WTC11 (cell line): ENCODE data around the gene RBBP4. TPM values are rescaled to one million over a fixed set of nuclear protein-coding genes. Genes with fewer than 3 reads are reported as not detected.

Experiments used
- ATAC-seq: fragments of 200-7000 bp; cut with Tn5 transposase; 2 replicates; pipeline ENCODE4 v1.10.0; 2021; ENCODE audit warnings: mild to moderate bottlenecking, moderate library complexity
- CTCF ChIA-PET: fragments of 300-600 bp; sonication (Branson Sonifier 250); formaldehyde crosslinking; loops from one replicate; lab custom pipeline; 2021; ENCODE audit warnings: antibody characterized with exemption; lab: Charles Lee
- POLR2A ChIA-PET: fragments of 350-600 bp; sonication (Branson Sonifier 250); formaldehyde crosslinking; loops from one replicate; lab custom pipeline; 2021; ENCODE audit warnings: antibody characterized with exemption; lab: Charles Lee
- DNase-seq: peaks from one replicate; pipeline ENCODE4 v3.0.0; 2021; ENCODE audit warnings: low spot score
- H3K27ac Mint-ChIP-seq: 2 replicates; pipeline ENCODE4 v1.8.0; 2021; ENCODE audit warnings: mixed read lengths
- H3K27me3 Mint-ChIP-seq: 2 replicates; pipeline ENCODE4 v1.8.0; 2021; ENCODE audit warnings: low read depth, mild to moderate bottlenecking, moderate library complexity, mixed read lengths
- H3K36me3 Mint-ChIP-seq: 2 replicates; pipeline ENCODE4 v1.8.0; 2021; ENCODE audit warnings: mixed read lengths
- H3K4me1 Mint-ChIP-seq: 2 replicates; pipeline ENCODE4 v1.8.0; 2022; ENCODE audit warnings: mixed read lengths
- H3K4me3 Mint-ChIP-seq: 2 replicates; pipeline ENCODE4 v1.8.0; 2021; ENCODE audit warnings: mild to moderate bottlenecking, moderate library complexity, mixed read lengths
- H3K9me3 Mint-ChIP-seq: 2 replicates; pipeline ENCODE4 v1.8.0; 2021; ENCODE audit warnings: mixed read lengths
- AR ChIP-seq: fragments of 250-450 bp; sonication (Bioruptor Pico); IDR thresholded peaks from 2 replicates; pipeline ENCODE4 v1.9.0; 2021; ENCODE audit warnings: mild to moderate bottlenecking
- ATF2 ChIP-seq: sonication (generic); formaldehyde crosslinking; IDR thresholded peaks from 2 replicates; pipeline ENCODE4 v1.8.1; 2022; ENCODE audit warnings: low read depth, missing genetic modification reagents, borderline replicate concordance
- E2F5 ChIP-seq: sonication (generic); formaldehyde crosslinking; IDR thresholded peaks from 2 replicates; pipeline ENCODE4 v1.8.1; 2022; ENCODE audit warnings: mild to moderate bottlenecking, moderate library complexity, missing genetic modification reagents
- IRF1 ChIP-seq: sonication (generic); formaldehyde crosslinking; IDR thresholded peaks from 2 replicates; pipeline ENCODE4 v1.8.0; 2023; ENCODE audit warnings: missing genetic modification reagents
- JAZF1 ChIP-seq: fragments of 250-450 bp; sonication (Bioruptor Pico); IDR thresholded peaks from 2 replicates; pipeline ENCODE4 v1.9.0; 2021; ENCODE audit warnings: moderate library complexity, mild to moderate bottlenecking, inconsistent platforms
- MAX ChIP-seq: sonication (generic); formaldehyde crosslinking; IDR thresholded peaks from 2 replicates; pipeline ENCODE4 v1.8.0; 2022; ENCODE audit warnings: mild to moderate bottlenecking, missing genetic modification reagents
- NFE2L1 ChIP-seq: sonication (generic); formaldehyde crosslinking; IDR thresholded peaks from 2 replicates; pipeline ENCODE4 v1.8.1; 2023; ENCODE audit warnings: missing genetic modification reagents
- NR1H2 ChIP-seq: sonication (generic); formaldehyde crosslinking; IDR thresholded peaks from 2 replicates; pipeline ENCODE4 v1.9.0; 2021; ENCODE audit warnings: mild to moderate bottlenecking, moderate library complexity, missing genetic modification reagents
- NR2C2 ChIP-seq: sonication (generic); formaldehyde crosslinking; IDR thresholded peaks from 2 replicates; pipeline ENCODE4 v1.8.0; 2022; ENCODE audit warnings: mild to moderate bottlenecking, missing genetic modification reagents
- SMAD4 ChIP-seq: sonication (generic); formaldehyde crosslinking; IDR thresholded peaks from 2 replicates; pipeline ENCODE4 v1.8.0; 2022; ENCODE audit warnings: mild to moderate bottlenecking, missing genetic modification reagents
- TP53 ChIP-seq: sonication (generic); formaldehyde crosslinking; IDR thresholded peaks from 2 replicates; pipeline ENCODE4 v1.8.1; 2023; ENCODE audit warnings: mild to moderate bottlenecking, missing genetic modification reagents
- USF1 ChIP-seq: sonication (generic); formaldehyde crosslinking; IDR thresholded peaks from 2 replicates; pipeline ENCODE4 v1.8.0; 2022; ENCODE audit warnings: mild to moderate bottlenecking, missing genetic modification reagents
- ZNF263 ChIP-seq: sonication (generic); formaldehyde crosslinking; IDR thresholded peaks from 2 replicates; pipeline ENCODE4 v1.8.1; 2022; ENCODE audit warnings: low read depth, mild to moderate bottlenecking, moderate library complexity, missing genetic modification reagents
- ZNF317 ChIP-seq: sonication (generic); formaldehyde crosslinking; IDR thresholded peaks from 2 replicates; pipeline ENCODE4 v1.8.1; 2023; ENCODE audit warnings: low read depth, mild to moderate bottlenecking, moderate library complexity, missing genetic modification reagents, borderline replicate concordance
- ZNF532 ChIP-seq: fragments of 250-450 bp; sonication (Bioruptor Pico); IDR thresholded peaks from 2 replicates; pipeline ENCODE4 v1.9.0; 2021; ENCODE audit warnings: mild to moderate bottlenecking, borderline replicate concordance
- total RNA-seq: library from RNA; stranded (reverse); gene quantifications from 3 replicates; pipeline ENCODE4 v1.2.3, GENCODE V29; 2021

RBBP4 gene
- total RNA-seq, 1 experiment from 2014 or later: 331 TPM

GRCh38 chr1:32719681-32720275, 68.8 kb downstream of the RBBP4 start (continued):
- TF ChIP-seq USF1 (CRISPR knock-in tag): no peak
- TF ChIP-seq TP53: no peak

- H3K4me3 Mint-ChIP-seq: no peak overlapping the region
- CTCF ChIA-PET: interaction anchor here (0.5 to 6.0 kb wide), 6 partner anchors 11 to 317 kb away, joined by 3 to 47 read pairs (median 4); no protein-coding TSS in a partner anchor
- no peaks in the 10 kb centered on the region for H3K9me3 Mint-ChIP-seq
- POLR2A ChIA-PET: interaction anchor here (0.6 kb wide), 1 partner anchor 9 kb away, joined by 3 read pairs; no protein-coding TSS in a partner anchor
- TF ChIP-seq NR1H2 (CRISPR knock-in tag) (no peak), AR (CRISPR knock-in tag) (no peak), USF1 (CRISPR knock-in tag) (no peak), E2F5 (no peak), SMAD4 (CRISPR knock-in tag) (no peak), ZNF532 (no peak), ZNF317 (CRISPR knock-in tag) (0 out of 2 replicates have a peak, but pooled peaks have one; percentile 40), ZNF263 (CRISPR knock-in tag) (no peak), NFE2L1 (CRISPR knock-in tag) (peak; percentile 95), MAX (CRISPR knock-in tag) (no peak), JAZF1 (CRISPR knock-in tag) (no peak), IRF1 (CRISPR knock-in tag) (no peak), NR2C2 (no peak), ATF2 (CRISPR knock-in tag) (no peak)
- no peaks in the 10 kb centered on the region for H3K36me3 Mint-ChIP-seq
- H3K27me3 Mint-ChIP-seq: peaks cover 4% of the 10 kb centered on the region
- ATAC-seq (peak; percentile 83), DNase-seq (no peak)
- H3K4me1 Mint-ChIP-seq: peaks cover 17% of the 10 kb centered on the region
- no peak overlapping the region for H3K27ac Mint-ChIP-seq
Observed at GRCh38 chr1:32724678-32725614, 73.9 kb downstream of the RBBP4 start.
